Prostate gland (tissue), 2 donors: ENCODE results near the gene MYLK.

Experiments used
- CTCF ChIP-seq, 4 experiments: fragments of 200-600 bp in 2 of 4; fragments of 450-650 bp in 2 of 4; sonication (generic) in 2 of 4; IDR thresholded peaks; 1 replicate in 3 of 4; 2 replicates in 1 of 4; pipeline ENCODE4 v1.5.1; 2016 to 2019; ENCODE audit warnings: antibody characterized with exemption in 4 of 4, mild to moderate bottlenecking in 2 of 4, moderate library complexity in 2 of 4
- POLR2AphosphoS5 ChIP-seq: sonication (generic); formaldehyde crosslinking; IDR thresholded peaks from one replicate; pipeline ENCODE4 v1.6.1; 2017; ENCODE audit warnings: antibody characterized with exemption

- TF ChIP-seq POLR2AphosphoS5: no peak
- no peak for TF ChIP-seq CTCF (IDR thresholded peaks at IDR 0.05)
These were observed 41.4 kb downstream of the MYLK start for GRCh38 chr3:123842711-123843110.
